Endothelial cell of umbilical vein (primary cell): ENCODE measurements around the gene C7.

Experiments used
- CTCF ChIP-seq, 2 donors: IDR thresholded peaks; 1 replicate in 1 of 2; 2 replicates in 1 of 2; pipeline ENCODE4 v1.5.1; 2011; ENCODE audit warnings: low read length in 2 of 2, mild to moderate bottlenecking in 2 of 2, moderate library complexity in 2 of 2, control low read depth in 1 of 2, inconsistent platforms in 1 of 2, low read depth in 1 of 2; ENCODE audit not compliant: insufficient read depth in 1 of 2; ENCODE audit errors: extremely low read depth in 1 of 2
- EZH2 ChIP-seq: IDR thresholded peaks from 2 replicates; pipeline ENCODE4 v1.6.1; 2012; ENCODE audit warnings: borderline replicate concordance, low read depth, mild to moderate bottlenecking, moderate library complexity, low read length, inconsistent platforms; ENCODE audit not compliant: severe bottlenecking
- MYC ChIP-seq: IDR thresholded peaks from one replicate; pipeline ENCODE4 v1.6.1; 2011; ENCODE audit warnings: mild to moderate bottlenecking, low read depth, low read length
- POLR2A ChIP-seq: IDR thresholded peaks from 2 replicates; pipeline ENCODE4 v1.6.1; 2012; ENCODE audit warnings: low read depth, mild to moderate bottlenecking, control low read depth, low read length

DNA sequence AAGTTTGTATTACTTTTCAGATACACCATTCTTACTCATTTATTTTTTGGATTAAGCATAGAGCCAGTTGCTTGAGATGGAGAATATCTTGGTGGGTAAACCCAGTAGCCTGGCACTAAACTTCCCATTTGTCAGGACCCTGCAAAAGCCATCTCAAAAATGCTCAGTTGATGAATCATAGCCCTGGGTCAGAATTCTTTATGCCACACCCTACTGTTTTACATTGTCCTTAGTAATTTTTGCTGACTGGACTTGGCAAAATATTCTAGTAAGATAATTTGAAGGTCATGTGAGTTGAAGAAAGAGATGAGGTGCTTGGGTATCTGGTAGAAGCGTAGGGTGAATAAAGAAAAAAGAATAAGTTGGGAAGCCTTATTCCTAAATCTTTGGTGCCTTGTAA is 50.7 kb downstream of the C7 start:
- TF ChIP-seq CTCF (IDR thresholded peaks at IDR 0.05; ENCODE audit: extremely low read depth in 1 of 2, insufficient read depth in 1 of 2, low read depth in 1 of 2, low read length in 2 of 2): no peak
- TF ChIP-seq MYC: no peak
- no peak for TF ChIP-seq EZH2
- no peak for TF ChIP-seq POLR2A
